MM.1S (cell line): ENCODE data around the gene TYSND1.
A peak's percentile ranks its signal among the peaks of the same experiment; 100 is the strongest.

Experiments
- DNase-seq: peaks from one replicate; pipeline ENCODE4 v3.0.0-alpha.2; 2015
- H2AFZ ChIP-seq: fragments of 300-600 bp; sonication (generic); 2 replicates; pipeline ENCODE4 v1.6.0; 2016; ENCODE audit warnings: antibody characterized with exemption, low read length
- H3F3A ChIP-seq: fragments of 300-600 bp; sonication (generic); 2 replicates; pipeline ENCODE4 v1.6.1; 2016; ENCODE audit warnings: mild to moderate bottlenecking, antibody characterized with exemption, low read length, moderate library complexity, mixed read lengths; ENCODE audit not compliant: insufficient read depth
- H3K27ac ChIP-seq: fragments of 300-600 bp; sonication (generic); 2 replicates; pipeline ENCODE4 v1.5.1; 2016; ENCODE audit warnings: mild to moderate bottlenecking, low read length
- H3K27me3 ChIP-seq: fragments of 300-600 bp; sonication (generic); replicated peaks from 2 replicates; pipeline ENCODE4 v1.6.0; 2016; ENCODE audit warnings: low read length; ENCODE audit not compliant: insufficient read depth
- H3K36me3 ChIP-seq: fragments of 300-600 bp; sonication (generic); replicated peaks from 2 replicates; pipeline ENCODE4 v1.6.1; 2016; ENCODE audit warnings: mild to moderate bottlenecking, low read length, mixed read lengths; ENCODE audit not compliant: insufficient read depth
- H3K4me1 ChIP-seq: fragments of 300-600 bp; sonication (generic); 2 replicates; pipeline ENCODE4 v1.6.1; 2016; ENCODE audit warnings: low read length, mixed read lengths
- H3K4me2 ChIP-seq: fragments of 300-600 bp; sonication (generic); 2 replicates; pipeline ENCODE4 v1.6.0; 2016; ENCODE audit warnings: low read depth, low read length
- H3K4me3 ChIP-seq: fragments of 300-600 bp; sonication (generic); 2 replicates; pipeline ENCODE4 v1.5.1; 2016; ENCODE audit warnings: low read length, mixed read lengths
- H3K79me2 ChIP-seq: fragments of 300-600 bp; sonication (generic); 2 replicates; pipeline ENCODE4 v1.6.1; 2016; ENCODE audit warnings: mixed run types, low read length, mixed read lengths
- H3K9ac ChIP-seq: fragments of 300-600 bp; sonication (generic); 2 replicates; pipeline ENCODE4 v1.6.1; 2016; ENCODE audit warnings: low read length, mixed read lengths
- H3K9me2 ChIP-seq: fragments of 300-600 bp; sonication (generic); replicated peaks from 2 replicates; pipeline ENCODE4 v1.6.1; 2016; ENCODE audit warnings: mild to moderate bottlenecking, low read length, mixed read lengths; ENCODE audit not compliant: insufficient read depth
- H3K9me3 ChIP-seq: fragments of 300-600 bp; sonication (generic); replicated peaks from 2 replicates; pipeline ENCODE4 v1.6.1; 2016; ENCODE audit warnings: mild to moderate bottlenecking, low read length, mixed read lengths; ENCODE audit not compliant: insufficient read depth
- H4K20me1 ChIP-seq: fragments of 300-600 bp; sonication (generic); 2 replicates; pipeline ENCODE4 v1.6.1; 2016; ENCODE audit warnings: mild to moderate bottlenecking, low read length, moderate library complexity, mixed read lengths; ENCODE audit not compliant: insufficient read depth
- CTCF ChIP-seq: fragments of 300-600 bp; sonication (generic); IDR thresholded peaks from 2 replicates; pipeline ENCODE4 v1.5.1; 2016; ENCODE audit warnings: antibody characterized with exemption, low read length, mixed read lengths
- EZH2 ChIP-seq: fragments of 300-600 bp; sonication (generic); optimal IDR thresholded peaks from 2 replicates; pipeline ENCODE3; 2017; ENCODE audit warnings: low read depth, mild to moderate bottlenecking, antibody characterized with exemption, low read length, mixed read lengths
- EZH2phosphoT487 ChIP-seq: fragments of 300-600 bp; sonication (generic); IDR thresholded peaks from 2 replicates; pipeline ENCODE4 v1.6.1; 2018; ENCODE audit warnings: antibody characterized with exemption, low read length

The TYSND1 gene

GRCh38 chr10:70164163-70164562 lies 17.7 kb upstream of the TYSND1 start:
- no peak overlapping the region for H3K4me3 ChIP-seq
- H3K9me2 ChIP-seq = no peaks in the 10 kb centered on the region
- H3K4me2 ChIP-seq = peak overlapping the region; percentile 38; the same call in 1 of the 2 replicates
- peaks cover 16% of the 10 kb centered on the region for H3K36me3 ChIP-seq
- H3K79me2 ChIP-seq = peaks cover 97% of the 10 kb centered on the region
- H3K27me3 ChIP-seq = no peaks in the 10 kb centered on the region
- H2AFZ ChIP-seq = no peak overlapping the region
- no peak for DNase-seq
- H3K9me3 ChIP-seq = no peaks in the 10 kb centered on the region
- TF ChIP-seq CTCF (no peak), EZH2phosphoT487 (no peak), EZH2 (no peak)
- peaks cover 35% of the 10 kb centered on the region for H3K4me1 ChIP-seq
- no peak overlapping the region for H3K9ac ChIP-seq
- peaks cover 4% of the 10 kb centered on the region; the same call in 1 of the 2 replicates for H3F3A ChIP-seq
- peaks cover 19% of the 10 kb centered on the region; the same call in 1 of the 2 replicates for H4K20me1 ChIP-seq
- no peak overlapping the region for H3K27ac ChIP-seq

GRCh38 chr10:70163448-70163847 lies 16.9 kb upstream of the TYSND1 start:
- Histone ChIP-seq H3K9me2 (no peaks in the 10 kb centered on the region), H3F3A (peaks cover 4% of the 10 kb centered on the region; the same call in 1 of the 2 replicates), H3K4me1 (peaks cover 28% of the 10 kb centered on the region), H3K4me2 (no peak overlapping the region), H3K27ac (no peak overlapping the region), H4K20me1 (peaks cover 19% of the 10 kb centered on the region; the same call in 1 of the 2 replicates), H3K36me3 (peaks cover 16% of the 10 kb centered on the region), H3K9ac (no peak overlapping the region), H3K4me3 (no peak overlapping the region), H2AFZ (no peak overlapping the region), H3K9me3 (no peaks in the 10 kb centered on the region), H3K79me2 (peaks cover 92% of the 10 kb centered on the region), H3K27me3 (no peaks in the 10 kb centered on the region)
- DNase-seq = no peak
- no peak for TF ChIP-seq EZH2phosphoT487
- no peak for TF ChIP-seq CTCF
- no peak for TF ChIP-seq EZH2

- no peak overlapping the region for H3K27ac ChIP-seq
- H3K36me3 ChIP-seq = peaks cover 16% of the 10 kb centered on the region
- H3K27me3 ChIP-seq = no peaks in the 10 kb centered on the region
- peaks cover 92% of the 10 kb centered on the region for H3K79me2 ChIP-seq
- no peaks in the 10 kb centered on the region for H3K9me3 ChIP-seq
- DNase-seq = no peak
- no peaks in the 10 kb centered on the region for H3K9me2 ChIP-seq
- no peak overlapping the region for H3K4me3 ChIP-seq
- peaks cover 4% of the 10 kb centered on the region; the same call in 1 of the 2 replicates for H3F3A ChIP-seq
- H2AFZ ChIP-seq = no peak overlapping the region
- H3K4me2 ChIP-seq = no peak overlapping the region
- no peak for TF ChIP-seq EZH2phosphoT487
- TF ChIP-seq CTCF = no peak
- TF ChIP-seq EZH2 = no peak
- H4K20me1 ChIP-seq = peaks cover 19% of the 10 kb centered on the region; the same call in 1 of the 2 replicates
- peaks cover 27% of the 10 kb centered on the region for H3K4me1 ChIP-seq
- no peak overlapping the region for H3K9ac ChIP-seq
Measured at GRCh38 chr10:70162892-70163201, 16.3 kb upstream of the TYSND1 start.
